AG04450 (cell line): ENCODE results near the gene PGS1. TPM values are rescaled to one million over a fixed set of nuclear protein-coding genes. Genes with fewer than 3 reads are reported as not detected.

Source experiments
- CTCF ChIA-PET: fragments of 300-600, 350-600 bp; formaldehyde crosslinking; extraction: SDS; loops from one replicate; lab custom pipeline; 2022; ENCODE audit warnings: antibody characterized with exemption, inconsistent platforms; lab: Charles Lee
- POLR2A ChIA-PET: fragments of 350-600 bp; formaldehyde crosslinking; extraction: SDS; loops from one replicate; lab custom pipeline; 2021; ENCODE audit warnings: antibody characterized with exemption, inconsistent platforms; lab: Yijun Ruan, JAX
- DNase-seq: peaks from one replicate; pipeline ENCODE4 v3.0.0-alpha.2; 2011; ENCODE audit warnings: low read depth, low spot score
- H3K27ac ChIP-seq: one replicate; pipeline ENCODE4 v1.5.1; 2012; ENCODE audit warnings: low read depth, low read length, control low read depth
- H3K27me3 ChIP-seq: one replicate; pipeline ENCODE4 v1.6.0; 2012; ENCODE audit warnings: low read length; ENCODE audit not compliant: control insufficient read depth, insufficient read depth
- H3K4me3 ChIP-seq: 2 replicates; pipeline ENCODE4 v1.5.1; 2011; ENCODE audit warnings: mild to moderate bottlenecking, low read depth, low read length, control low read depth
- H3K9me3 ChIP-seq: 2 replicates; pipeline ENCODE4 v1.5.1; 2012; ENCODE audit warnings: low read length; ENCODE audit not compliant: control insufficient read depth, insufficient read depth
- polyA plus RNA-seq: library from polyadenylated mRNA; depleted of rRNA; stranded (reverse); fragments of >200 nt; gene quantifications from 2 replicates; pipeline ENCODE4 v1.2.3, GENCODE V29; 2011
- TF ChIP-seq, protein P1 (sequence below): IDR thresholded peaks from 2 replicates; pipeline ENCODE4 v1.5.1; 2011; ENCODE audit warnings: low read depth, low read length, control low read depth, inconsistent platforms

PGS1 gene
- polyA plus RNA-seq, 1 experiment = 31.0 TPM

DNA sequence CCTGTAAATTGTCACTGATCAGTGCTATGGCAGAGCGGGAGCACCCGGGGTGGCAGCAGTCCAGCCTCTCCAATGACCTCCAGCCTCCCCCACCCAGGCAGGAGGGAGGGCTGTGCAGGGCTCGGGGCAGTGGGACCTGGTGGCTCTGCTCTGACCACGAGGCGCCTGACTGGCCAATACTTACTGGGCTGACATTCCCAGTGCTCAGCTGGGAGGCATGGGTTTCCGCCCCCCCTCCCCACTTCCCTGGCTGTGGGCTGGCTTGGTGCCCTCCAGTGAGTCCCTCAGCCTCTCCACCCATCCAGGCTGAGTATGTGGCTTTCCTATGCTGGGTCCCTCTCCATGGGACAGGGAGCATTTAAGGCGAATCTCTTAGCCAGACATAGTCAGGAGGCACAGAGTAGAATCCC, 21.3 kb upstream of the PGS1 start:
- ChIA-PET POLR2A (interaction anchor here (0.6 to 3.9 kb wide), 3 partner anchors 14 to 88 kb away, joined by 3 to 32 read pairs (median 4); no protein-coding TSS in a partner anchor), CTCF (interaction anchor here (1.0 kb wide), 1 partner anchor 64 kb away, joined by 4 read pairs; no protein-coding TSS in a partner anchor)
- H3K27ac ChIP-seq = peak overlapping the region; percentile 61
- no peaks in the 10 kb centered on the region for H3K27me3 ChIP-seq
- H3K4me3 ChIP-seq = peak overlapping the region; percentile 87
- DNase-seq = no peak
- peaks cover 4% of the 10 kb centered on the region; the same call in 1 of the 2 replicates for H3K9me3 ChIP-seq
- TF ChIP-seq, protein P1, sequence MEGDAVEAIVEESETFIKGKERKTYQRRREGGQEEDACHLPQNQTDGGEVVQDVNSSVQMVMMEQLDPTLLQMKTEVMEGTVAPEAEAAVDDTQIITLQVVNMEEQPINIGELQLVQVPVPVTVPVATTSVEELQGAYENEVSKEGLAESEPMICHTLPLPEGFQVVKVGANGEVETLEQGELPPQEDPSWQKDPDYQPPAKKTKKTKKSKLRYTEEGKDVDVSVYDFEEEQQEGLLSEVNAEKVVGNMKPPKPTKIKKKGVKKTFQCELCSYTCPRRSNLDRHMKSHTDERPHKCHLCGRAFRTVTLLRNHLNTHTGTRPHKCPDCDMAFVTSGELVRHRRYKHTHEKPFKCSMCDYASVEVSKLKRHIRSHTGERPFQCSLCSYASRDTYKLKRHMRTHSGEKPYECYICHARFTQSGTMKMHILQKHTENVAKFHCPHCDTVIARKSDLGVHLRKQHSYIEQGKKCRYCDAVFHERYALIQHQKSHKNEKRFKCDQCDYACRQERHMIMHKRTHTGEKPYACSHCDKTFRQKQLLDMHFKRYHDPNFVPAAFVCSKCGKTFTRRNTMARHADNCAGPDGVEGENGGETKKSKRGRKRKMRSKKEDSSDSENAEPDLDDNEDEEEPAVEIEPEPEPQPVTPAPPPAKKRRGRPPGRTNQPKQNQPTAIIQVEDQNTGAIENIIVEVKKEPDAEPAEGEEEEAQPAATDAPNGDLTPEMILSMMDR = no peak

DNA sequence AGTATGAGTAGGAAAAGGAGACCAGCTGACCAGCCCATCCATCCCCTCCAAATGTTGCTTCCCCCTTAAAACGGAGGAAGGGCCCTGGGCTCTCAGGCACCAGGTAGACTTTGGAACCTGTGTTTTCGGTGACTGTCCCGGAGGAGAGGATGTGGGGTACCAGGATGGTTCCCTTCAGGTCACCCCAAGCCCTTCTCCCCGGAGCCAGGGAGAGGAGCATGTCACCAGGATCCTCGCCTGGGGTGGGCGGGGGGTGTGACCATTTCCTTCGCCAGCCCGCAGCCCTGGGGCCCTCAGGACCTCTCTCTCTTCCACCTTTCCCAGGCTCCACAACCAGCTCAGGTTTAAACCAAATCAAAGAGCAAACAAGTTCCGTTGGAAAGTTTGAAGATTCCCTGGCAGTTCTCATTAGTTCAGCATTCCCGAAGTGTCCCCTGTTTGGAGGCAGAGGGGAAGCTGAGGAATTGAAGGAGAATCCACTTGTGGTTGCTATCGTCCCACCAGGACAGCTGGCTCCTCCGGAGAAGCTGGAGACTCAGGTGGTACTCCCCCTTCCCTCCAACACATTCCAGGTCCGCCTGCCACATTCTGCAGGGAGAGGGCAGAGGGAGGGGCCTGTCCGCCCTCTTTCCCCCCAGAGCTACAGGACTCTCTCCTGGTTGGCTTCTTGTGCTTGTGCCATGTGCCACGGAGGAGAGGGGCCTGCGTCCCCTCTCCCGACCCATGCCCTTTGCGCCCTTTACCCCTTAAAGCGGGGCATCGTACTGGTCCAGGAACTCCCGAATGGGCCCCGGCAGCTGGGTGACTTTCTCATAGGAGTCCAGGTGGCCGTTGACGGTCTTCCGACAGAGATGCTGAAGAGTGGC, 20.5 kb upstream of the PGS1 start:
- POLR2A ChIA-PET = interaction anchor here (0.6 to 3.9 kb wide), 10 partner anchors 15 to 107 kb away, joined by 3 to 32 read pairs (median 5); partner anchors contain the start of gene PGS1
- peaks cover 4% of the 10 kb centered on the region; the same call in 1 of the 2 replicates for H3K9me3 ChIP-seq
- TF ChIP-seq, protein P1 = no peak
- no peaks in the 10 kb centered on the region for H3K27me3 ChIP-seq
- H3K4me3 ChIP-seq = peak overlapping the region; percentile 87
- no peak for DNase-seq
- peak overlapping the region; percentile 61 for H3K27ac ChIP-seq
- CTCF ChIA-PET = interaction anchor here (1.0 kb wide), 1 partner anchor 63 kb away, joined by 4 read pairs; no protein-coding TSS in a partner anchor

DNA sequence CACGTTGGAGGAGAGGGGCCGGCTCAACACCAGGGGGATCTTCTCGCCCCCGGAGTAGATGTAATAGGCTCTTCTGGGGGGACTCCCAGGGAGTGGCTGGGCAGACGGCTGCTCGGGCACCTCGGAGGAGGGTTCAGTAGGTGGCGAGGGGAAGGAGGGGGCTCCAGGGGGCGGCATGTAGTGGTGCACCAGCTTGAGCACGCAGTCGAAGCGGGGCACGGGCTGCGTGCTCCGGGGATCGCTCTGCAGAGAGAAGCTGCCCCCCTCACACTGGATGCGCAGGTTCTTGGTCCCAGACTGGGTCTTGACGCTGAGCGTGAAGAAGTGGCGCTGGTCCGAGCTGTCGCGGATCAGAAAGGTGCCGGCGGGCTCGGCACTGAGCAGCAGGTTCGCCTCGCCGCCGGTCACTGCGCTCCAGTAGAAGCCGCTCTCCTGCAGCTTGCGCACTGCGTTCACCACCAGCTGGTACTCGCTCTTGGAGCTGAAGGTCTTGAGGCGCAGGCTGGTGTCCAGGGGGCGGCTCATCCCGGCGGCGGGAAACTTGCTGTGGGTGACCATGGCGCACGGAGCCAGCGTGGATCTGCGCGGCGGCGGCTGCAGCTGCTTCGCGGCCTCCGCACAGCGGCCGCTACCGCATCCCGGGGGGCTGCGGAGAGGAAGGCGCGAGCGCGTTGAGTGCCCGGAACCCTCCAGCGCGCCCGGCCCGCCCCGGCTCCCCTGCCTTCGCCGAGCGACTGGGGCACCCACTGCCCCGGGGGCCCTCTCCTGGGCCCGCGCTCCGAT, 19.7 kb upstream of the PGS1 start:
- DNase-seq = no peak
- Histone ChIP-seq H3K9me3 (peaks cover 4% of the 10 kb centered on the region; the same call in 1 of the 2 replicates), H3K27me3 (no peaks in the 10 kb centered on the region), H3K27ac (peak overlapping the region; percentile 21), H3K4me3 (peak overlapping the region; percentile 87)
- TF ChIP-seq, protein P1 = no peak
- ChIA-PET POLR2A (interaction anchor here (0.7 to 3.9 kb wide), 10 partner anchors 16 to 108 kb away, joined by 3 to 32 read pairs (median 5); partner anchors contain the start of gene PGS1), CTCF (no interaction called here)

DNA sequence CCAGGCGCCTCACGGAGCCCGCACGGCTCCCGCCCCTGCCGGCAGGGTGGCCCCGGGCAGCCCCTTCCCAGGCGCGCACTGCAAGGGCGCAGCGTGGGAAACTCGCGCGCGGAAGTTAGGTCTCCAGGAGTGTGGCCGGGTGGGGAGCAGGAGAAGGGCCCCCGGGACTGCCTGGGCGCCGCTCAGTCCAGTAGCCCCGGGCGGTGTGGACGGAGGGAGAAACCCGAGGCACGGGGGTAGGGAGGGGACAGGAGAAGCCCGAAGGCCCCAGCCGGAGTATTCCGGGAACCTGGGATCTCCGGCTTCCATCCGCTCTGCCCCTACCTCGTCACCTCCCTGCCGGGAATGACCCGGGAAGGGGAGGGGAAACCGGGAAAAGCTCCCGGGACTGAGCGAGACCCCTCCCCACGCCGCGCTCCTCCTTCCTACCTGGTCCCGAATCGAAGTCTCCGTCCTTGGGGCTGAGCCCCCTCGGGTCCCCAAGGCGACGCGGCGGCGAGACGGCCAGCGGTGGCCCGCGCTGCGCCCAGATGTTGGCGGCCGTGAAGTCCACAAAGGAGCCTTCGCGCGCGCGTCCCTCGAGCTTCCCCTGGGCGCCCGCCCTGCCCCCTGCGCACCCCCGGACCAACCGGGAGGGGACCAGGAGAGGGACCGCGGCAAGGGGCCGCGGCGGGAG, 19.0 kb upstream of the PGS1 start:
- Histone ChIP-seq H3K9me3 (peaks cover 4% of the 10 kb centered on the region; the same call in 1 of the 2 replicates), H3K27ac (peak overlapping the region; percentile 82), H3K27me3 (no peaks in the 10 kb centered on the region), H3K4me3 (peak overlapping the region; percentile 87)
- TF ChIP-seq, protein P1 = no peak
- ChIA-PET CTCF (interaction anchor here (0.6 to 4.4 kb wide), 6 partner anchors 14 to 85 kb away, joined by 3 to 58 read pairs (median 14); no protein-coding TSS in a partner anchor), POLR2A (interaction anchor here (0.6 to 3.9 kb wide), 24 partner anchors 8 to 382 kb away, joined by 3 to 32 read pairs (median 4); no protein-coding TSS in a partner anchor)
- DNase-seq = no peak
